ENCODE measurements around the gene MAU2.
"Not testable (repeated sequence)": the region's sequence is repeated elsewhere in the genome, so short reads cannot be mapped to it uniquely, and the experiment has no call there.

MAU2 gene

DNA sequence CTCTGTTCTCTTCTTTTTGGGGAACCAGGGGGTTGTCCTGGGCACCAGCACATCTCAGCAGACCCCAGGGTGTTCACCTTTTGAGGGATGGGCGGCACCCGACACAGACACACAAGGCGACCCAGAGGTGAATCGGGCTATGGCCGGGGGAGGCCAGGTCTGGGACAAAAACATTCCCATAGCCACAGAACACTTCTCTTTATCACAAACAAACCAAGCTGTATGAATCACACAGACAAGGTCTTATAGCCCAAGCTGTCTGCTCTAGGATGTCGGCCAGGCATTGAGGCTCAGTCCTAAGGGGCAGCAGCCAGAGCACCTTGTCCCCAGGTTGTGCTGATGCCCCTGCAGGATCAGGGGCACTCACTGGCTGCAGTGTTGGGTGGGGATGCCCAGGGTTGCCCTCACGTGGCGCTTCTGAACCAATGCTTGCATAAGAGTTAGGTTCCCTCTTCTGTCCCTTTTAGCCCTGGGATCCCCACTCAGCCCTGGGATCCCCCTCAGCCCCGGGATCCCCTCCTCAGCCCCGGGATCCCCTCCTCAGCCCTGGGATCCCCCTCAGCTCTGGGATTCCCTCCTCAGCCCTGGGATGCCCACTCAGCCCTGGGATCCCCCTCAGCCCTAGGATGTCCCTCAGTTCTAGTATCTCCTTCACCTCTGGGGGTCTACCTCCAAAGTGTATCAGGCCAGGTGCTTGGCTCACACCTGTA is 26.9 kb downstream of the MAU2 start:
- DNase-seq: no peak

DNA sequence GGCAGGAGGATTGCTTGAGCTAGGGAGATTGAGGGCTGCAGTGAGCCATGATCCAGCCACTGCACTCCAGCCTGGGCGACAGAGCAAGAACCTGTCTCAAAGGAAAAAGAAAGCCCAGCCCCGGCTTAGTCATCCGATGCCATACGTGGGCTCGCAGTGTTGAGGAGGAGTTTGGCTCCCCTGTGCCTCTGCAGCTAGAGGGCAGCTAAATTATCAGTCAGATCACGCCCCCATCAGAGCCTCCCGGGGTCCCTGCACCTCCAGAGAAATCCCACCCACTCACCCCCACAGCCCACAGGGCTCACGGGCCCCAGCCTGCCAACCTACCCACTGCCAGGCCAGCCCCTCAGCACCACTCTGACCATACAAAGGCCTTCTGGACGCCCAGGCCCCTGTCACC is 27.6 kb downstream of the MAU2 start:
- no peak for DNase-seq

DNA sequence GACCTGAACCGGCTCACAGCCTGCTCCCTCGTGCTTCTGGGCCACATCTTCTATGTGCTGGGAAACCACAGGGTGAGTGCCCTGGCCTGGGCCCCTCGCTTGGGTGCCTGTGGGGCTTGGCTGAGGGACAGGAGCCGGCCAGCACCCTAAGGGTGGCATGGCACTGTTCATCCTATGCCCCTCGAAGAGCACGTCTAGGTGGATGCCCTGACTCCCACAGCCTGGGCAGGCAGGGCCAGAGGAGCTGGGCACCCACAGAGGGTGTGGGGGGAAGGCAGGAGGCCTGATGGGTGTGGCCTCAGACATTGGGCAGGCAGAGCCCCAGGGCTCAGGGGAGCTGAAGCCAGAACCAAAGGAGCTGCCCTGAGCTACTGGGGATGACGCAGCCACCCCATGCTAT is 28.7 kb downstream of the MAU2 start:
- no peak for DNase-seq

DNA sequence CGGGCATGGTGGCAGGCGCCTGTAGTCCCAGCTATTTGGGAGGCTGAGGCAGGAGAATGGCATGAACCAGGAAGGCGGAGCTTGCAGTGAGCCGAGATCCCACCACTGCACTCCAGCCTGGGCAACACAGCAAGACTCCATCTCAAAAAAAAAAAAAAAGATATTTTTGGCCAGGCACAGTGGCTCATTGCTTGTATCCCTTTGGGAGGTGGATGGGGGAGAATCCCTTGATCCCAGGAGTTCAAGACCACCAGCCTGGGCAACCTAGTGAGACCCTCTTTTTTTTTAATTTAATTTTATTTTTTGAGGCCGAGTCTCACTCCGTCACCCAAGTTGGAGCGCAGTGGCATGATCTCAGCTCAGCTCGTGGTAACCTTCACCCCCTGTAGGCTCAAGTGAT is 30.1 kb downstream of the MAU2 start:
- DNase-seq: not testable (repeated sequence)

DNA sequence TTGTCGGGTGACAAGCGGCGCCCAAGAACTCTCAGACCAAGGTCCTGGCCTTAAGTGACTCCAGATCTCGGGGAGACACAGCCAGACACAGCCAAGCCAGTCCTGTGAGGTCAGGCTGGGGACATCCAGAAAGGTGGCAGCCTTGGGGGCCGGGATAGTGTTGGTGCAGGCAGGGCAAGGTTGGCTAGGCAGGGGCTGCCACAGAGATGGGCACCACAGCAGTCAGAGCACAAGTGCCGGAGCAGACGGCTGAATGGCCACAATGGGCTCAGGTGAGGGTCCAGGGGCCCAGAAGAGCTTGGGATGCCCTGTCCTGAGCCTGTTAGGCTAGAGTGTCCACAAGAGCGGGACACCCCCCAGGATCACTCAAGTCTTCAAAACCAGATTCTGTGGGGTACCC is 32.2 kb downstream of the MAU2 start:
- no peak for DNase-seq

DNA sequence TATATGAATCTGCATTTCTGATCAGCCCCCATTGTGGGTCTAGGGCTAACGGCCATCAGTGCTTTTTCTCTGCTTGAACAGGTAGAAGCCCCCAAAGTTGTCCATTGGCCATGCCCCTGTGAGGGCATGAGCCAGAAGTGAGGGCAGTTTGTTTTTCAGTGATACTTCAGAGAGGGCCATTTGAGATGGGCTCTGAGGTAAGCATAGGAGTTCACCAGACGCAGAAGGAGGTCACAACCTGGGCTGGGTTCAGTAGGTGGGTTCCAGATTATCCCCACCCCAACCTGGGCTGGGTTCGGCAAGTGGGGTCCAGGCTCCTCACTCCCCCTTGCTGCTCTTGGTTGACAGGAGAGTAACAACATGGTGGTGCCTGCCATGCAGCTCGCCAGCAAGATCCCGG is 33.4 kb downstream of the MAU2 start:
- DNase-seq: no peak

DNA sequence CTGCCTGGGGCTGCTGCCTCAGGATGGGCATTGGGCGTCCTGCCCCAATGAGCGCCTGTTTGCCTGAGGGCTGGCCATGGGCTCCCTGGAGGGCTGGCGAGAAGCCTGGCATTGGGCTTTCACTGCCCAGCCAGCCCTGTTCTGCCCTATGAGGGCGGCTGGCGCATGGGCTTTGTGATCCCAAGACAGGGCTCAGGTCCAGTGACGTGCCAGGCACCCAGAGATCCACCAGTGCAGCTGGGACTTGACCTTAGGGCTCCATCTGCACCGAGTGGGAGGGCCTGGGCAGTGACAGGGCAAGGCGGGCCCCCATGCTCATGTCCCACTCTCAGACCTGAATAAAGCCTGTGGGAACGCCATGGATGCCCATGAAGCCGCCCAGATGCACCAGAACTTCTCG is 34.3 kb downstream of the MAU2 start:
- DNase-seq: no peak

DNA sequence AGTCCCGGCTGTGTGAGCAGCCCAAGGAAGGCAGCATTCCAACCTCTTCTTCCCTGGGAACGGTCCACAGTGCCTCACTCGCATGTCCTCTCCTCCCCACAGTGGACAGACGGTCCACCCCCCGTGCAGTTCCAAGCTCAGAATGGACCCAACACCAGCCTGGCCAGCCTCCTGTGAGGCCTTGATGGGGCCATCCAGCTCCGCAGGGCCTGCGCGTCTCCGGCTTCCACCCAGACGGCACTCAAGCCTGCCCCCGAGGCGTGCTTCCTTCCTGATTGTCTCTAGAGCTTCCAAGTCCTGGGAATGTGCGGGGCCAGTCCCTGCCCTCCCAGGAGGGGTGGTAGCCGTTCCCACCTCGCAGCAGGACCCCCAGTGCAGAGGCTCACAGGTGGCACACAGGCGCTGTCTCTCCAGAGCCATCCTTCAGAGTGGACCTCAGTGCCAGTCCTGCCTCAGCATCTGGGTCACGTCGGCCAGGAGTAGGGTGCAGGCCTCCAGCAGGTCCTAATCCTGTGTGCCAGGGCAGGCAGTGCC is 35.0 kb downstream of the MAU2 start:
- DNase-seq: no peak

DNA sequence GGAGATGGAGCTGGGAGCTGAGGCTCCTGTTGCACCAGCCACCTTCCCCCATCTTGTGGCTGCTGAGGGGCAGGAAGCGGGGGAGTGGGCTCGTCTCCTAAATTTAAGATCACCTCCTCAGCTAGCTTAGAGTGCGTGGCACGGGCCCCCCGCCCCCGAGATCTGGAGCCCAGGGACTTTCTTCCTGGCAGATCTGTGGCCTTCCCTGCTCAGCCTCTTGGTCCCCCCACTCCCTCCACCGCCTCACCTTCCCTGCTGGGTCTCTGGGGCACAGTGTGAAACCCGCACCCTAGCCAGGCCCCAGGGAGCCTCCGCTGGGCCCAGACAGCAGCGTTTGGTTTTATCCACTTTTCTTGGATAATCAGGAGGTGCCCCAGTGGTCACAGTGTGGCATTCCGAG is 35.9 kb downstream of the MAU2 start:
- DNase-seq: no peak

DNA sequence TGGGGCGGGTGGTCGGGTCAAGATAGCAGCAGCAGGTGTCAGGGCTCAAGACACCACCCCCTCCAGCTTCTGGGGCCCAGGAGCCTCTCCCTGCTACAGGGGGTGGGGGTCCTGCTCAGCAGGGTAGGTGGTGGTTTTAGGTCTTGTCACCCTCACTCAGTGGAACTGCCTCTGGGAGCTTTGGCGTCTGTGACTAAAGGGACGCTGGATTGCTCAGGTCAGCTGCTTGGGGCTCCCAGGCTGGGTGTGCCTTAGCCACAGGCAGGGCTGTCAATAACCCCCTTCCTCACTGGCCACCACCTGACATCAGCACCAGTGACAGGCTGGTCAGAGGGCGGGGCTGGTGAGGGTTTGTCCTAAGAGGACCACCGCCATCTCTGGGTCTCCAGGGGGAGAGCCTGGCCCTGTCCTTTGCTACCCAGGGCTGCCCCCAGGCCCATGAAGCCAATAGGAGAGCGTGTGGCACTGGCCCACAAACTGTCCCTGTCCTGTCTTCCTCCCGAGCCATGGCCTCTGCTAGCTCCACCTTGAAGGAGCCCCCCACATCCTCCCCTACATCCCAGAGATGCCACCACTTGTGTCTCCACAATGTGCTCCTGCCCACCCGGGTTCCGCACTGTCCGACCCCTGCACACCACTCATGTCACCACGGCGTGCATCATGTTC is 36.4 kb downstream of the MAU2 start:
- DNase-seq: no peak

DNA sequence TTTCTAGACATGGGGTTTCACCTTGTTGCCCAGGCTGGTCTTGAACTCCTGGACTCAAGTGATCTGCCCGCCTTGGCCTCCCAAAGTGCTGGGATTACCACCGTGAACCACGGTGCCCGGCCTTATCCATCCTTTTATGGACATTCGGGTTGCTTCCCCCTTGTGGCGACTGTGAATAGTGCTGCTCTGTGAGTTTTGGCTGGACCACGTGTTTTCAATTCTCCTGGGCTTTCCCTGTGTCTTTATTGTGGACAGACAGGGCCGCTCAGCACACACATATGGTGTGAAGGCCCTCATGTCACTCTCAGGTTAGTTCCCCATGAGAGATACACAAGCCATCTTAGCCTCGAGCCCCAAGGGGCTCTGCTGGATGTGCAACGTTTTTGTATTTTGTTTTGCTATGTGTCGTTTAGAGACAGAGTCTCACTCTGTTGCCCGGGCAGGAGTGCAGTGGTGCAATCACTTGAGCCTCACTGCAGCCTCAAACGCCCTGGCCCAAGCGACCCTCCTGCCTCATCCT is 40.5 kb downstream of the MAU2 start:
- peak; percentile 91 for DNase-seq

DNA sequence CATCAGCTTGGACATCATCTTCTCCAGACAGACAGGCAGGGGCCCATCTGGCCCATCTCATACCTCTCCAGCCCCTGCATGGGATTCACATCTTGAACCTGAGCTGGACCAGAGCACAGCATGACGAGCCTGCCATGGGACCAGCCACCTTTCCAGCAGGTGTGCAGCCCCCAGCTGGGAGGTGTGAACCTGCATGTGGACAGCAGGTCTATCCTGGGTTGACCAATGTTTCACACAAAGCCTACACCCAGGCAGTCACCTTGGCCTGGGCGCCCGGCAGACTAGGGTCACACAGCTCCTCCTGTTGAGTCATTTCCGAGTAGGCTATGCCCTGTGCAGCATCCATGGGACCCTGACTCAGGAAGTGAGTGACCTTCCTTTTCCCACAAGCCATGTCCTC is 41.4 kb downstream of the MAU2 start:
- DNase-seq: no peak

DNA sequence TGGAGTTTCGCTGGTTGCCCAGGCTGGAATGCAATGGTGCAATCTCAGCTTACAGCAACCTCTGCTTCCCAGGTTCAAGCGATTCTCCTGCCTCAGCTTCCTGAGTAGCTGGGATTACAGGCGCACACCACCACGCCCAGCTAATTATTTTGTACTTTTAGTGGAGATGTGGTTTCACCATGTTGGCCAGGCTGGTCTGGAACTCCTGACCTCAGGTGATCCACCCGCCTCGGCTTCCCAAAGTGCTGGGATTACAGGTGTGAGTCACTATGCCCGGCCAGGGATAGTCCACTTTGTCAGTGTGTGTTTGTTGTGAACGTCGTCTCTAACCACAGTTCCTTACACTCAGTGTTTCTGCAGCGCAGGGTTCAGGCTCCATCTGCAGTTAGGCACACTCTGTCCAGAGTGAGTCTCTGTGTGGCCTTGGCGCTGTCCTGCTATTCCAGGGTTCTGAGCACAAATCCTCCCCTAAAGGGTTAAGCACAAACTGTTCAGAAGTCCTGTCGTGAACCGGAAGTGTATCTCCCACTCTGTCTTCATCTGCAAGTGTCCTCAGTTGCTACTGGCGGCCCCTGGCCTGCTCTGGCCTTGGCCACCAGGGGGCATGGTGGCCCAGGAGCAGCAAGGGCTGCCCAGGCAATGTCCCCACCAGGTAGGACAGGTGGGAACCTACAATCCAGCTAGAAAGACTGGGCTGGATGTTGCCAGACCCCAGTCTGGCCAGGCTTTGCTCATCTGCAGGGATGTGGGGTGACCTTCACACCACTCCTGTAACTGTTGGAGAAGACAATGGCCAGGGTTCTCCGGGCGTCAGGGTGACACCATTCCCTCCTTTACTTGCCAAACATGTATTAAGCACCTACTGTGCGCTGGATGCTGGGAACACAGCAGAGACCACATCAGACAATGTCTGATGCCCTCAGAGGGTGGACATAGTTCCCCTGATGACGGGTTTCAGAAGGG is 46.1 kb downstream of the MAU2 start:
- DNase-seq: peak; percentile 89

DNA sequence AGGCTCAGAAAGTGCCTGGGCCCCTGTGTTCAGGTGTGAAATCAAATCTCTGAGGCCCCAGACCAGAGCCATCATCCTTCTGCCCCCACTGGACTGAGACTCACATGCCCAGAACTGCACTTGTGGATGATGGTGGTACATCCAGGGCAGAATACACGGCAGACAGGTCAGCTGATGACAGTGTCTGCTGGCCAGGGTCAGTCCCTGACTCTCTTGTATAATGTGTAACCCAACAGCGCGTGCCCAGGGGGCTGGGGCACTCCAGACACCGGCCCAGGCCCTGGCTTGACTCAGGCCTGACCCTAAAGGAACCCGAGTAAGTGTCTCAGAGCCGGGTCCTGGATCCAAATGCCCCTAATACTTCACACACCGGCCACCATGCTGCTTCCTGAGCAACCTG is 47.5 kb downstream of the MAU2 start:
- no peak for DNase-seq

DNA sequence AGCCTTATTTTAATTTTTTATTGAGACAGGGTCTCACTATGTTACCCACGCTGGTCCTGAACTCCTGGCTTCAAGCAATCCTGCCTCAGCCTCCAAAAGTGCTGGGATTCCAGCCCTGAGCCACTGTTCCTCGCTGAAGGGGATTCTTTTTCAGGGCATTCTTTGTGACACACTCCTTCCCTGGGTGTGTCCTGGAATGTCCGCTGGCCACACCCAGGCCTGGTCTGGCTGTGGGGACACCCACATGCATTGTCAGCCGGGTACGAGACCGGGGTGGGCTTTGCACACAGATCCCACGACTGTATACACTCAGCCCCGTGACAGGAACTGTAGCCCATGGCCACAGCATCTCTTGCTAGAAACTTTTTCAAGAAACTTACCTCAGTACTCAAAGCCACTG is 50.4 kb downstream of the MAU2 start:
- no peak for DNase-seq

DNA sequence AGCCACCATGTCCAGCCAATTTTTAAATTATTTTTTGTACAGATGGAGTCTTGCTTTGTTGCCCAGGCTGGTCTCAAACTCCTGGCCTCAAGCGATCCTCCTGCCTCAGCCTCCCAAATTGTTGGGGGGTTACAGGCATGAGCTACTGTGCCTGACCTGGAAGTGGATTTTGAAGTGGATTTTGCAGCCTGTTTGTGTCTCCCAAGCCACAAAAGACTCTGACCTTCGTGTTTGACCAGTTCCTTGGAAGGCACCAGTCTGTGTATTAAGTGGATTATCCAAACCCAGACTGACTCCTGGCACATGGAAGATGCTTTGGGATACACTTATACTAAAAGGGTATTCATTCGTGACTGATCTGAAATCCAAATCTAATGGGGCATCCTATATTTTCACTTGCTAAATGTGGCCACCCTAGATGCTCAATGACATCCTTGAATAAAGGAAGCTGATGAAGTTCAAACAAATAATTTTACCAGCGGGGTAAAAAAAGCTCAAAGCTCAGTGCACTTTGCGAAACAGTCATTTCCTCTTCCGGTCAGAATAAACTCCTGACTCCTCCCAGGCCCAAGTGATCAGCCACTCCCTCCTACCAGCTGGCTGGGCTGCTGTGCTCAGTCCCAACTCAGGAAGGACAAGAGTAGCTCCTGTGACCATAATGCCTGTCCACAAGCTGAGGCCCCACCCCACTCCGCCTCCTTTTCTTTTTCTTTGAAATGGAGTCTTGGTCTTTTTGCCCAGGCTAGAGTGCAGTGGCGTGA is 52.2 kb downstream of the MAU2 start:
- peak; percentile 93 for DNase-seq

DNA sequence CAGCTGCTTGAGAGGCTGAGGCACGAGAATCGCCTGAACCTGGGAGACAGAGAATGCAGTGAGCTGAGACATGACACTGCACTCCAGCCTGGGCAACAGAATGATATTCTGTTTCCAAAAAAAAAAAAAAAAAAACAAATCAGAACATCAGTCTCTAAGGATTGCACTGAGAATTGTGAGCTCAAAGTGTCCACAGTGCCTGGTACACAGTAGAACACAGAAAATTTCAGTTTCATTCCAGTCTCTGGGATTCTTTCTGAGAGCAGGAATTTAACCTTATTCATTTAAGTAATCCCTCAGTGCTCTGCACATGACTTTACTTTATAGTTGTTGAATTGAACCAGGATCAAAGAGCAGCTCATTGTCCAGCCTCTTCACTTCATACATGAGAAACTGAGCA is 58.9 kb downstream of the MAU2 start:
- DNase-seq: no peak

DNA sequence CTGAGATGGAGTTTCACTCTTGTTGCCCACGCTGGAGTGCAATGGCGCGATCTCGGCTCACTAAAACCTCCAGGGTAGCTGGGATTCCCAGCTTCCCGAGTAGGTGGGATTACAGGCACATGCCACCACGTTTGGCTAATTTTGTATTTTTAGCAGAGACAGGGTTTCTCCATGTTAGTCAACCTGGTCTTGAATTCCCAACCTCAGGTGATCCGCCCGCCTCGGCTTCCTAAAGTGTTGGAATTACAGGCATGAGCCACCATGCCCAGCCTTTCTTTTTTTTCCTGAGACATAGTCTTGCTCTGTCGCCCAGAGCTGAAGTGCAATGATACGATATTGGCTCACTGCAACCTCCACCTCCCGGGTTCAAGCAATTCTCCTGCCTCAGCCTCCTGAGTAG is 59.7 kb downstream of the MAU2 start:
- not testable (repeated sequence) for DNase-seq

DNA sequence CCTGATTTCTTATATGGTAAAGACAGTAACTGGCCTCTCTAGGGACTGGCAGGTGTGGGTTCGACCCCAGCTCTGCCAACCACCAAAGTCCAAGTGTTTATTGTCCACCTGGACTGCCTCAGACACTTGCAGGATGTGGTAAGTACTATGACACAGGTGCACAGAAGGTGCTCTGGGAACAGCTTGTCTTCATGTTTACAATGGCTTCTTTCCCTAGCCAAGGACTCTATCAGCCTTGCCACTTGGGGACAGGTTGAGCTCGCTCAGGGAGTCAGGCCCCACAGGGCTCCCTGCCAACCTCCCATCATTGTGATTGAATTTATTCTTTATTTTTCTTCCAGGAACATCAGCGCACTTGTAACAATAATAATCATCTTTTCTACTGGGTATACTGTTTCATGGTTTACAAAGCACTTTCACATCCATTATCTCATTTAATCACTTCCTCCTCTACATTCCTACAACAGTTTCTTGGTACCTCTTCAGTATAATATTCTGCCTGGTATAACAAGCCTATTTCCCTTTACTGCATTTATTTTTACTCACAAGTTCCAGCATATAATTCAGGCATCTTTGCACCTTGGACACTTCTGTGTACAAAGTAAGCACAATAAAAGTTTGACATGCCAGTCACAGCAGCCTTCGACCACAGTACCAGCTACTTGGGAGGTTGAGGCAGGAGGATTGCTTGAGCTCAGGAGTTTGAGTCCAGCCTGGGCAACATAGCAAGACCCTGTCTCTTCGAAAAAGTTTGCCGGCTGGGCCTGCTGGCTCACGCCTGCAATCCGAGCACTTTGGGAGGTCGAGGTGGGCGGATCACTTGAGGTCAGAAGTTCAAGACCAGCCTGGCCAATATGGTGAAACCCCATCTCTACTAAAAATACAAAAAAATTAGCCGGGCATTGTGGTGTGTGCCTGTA is 60.6 kb downstream of the MAU2 start:
- no peak for DNase-seq

DNA sequence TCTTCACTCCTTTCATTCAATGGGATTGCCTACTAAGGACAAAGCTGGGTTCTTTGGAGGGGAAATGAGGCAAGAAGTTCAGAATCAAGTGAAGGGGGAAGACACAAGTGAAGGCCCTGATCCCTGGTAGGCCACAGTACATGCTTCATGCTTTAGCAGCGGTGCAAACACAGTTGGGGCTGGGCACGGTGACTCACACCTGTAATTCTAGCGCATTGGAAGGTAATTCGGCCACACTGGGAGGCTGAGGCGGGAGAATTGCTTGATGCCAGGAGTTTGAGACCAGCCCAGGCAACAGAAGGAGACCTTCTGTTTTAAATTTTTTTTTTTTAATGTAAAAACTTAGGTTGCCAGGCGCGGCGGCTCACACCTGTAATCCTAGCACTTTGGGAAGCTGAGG is 61.5 kb downstream of the MAU2 start:
- no peak for DNase-seq

DNA sequence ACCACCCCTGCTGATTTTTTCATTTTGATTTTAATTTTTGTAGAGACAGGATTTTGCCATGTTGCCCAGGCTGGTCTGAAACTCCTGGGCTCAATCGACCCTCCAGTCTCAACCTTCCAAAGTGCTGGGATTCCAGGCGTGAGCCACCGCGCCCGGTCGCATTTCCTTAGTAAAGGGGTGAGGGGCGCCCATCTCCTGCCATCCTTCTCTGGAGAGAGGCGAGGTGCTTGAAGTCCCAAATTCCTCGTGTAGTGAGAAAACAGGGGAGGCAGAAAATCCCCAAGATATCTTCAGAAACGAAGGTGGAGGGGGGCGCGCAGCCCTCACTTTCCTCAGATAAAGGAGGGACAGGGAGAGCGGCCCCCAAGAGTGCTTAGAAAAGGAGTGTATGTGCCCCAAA is 63.9 kb downstream of the MAU2 start:
- DNase-seq: no peak

Measured in hematopoietic multipotent progenitor cell treated with erythropoietin and hydrocortisone succinate and interleukin-3 and kit ligand, for 6 days (in vitro differentiated cells).